ENCODE measurements around the gene TOLLIP. TPM values are rescaled to one million over a fixed set of nuclear protein-coding genes. Genes with fewer than 3 reads are reported as not detected.

The TOLLIP gene
- total RNA-seq, 1 donor from 2014 or later, result 65.3 TPM

DNA sequence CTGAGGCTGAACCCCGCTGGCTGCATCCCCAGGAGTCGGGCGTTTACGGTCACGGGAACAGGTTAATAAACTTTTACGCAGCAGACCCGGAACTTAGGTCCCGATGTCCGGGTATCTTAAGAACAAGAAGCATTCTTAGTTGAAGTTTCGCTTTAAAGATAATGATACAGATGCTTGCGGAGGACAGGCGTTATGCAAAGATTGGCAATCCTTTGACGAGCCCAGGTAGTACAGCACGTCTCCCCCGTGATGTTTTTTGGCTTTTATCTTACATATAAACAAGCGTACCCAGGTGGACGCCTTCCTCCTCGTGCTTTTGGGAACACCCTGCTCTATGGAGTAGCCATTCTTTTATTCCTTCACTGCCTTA lies 871 bp upstream of the TOLLIP start:
- TF ChIP-seq, protein P1, sequence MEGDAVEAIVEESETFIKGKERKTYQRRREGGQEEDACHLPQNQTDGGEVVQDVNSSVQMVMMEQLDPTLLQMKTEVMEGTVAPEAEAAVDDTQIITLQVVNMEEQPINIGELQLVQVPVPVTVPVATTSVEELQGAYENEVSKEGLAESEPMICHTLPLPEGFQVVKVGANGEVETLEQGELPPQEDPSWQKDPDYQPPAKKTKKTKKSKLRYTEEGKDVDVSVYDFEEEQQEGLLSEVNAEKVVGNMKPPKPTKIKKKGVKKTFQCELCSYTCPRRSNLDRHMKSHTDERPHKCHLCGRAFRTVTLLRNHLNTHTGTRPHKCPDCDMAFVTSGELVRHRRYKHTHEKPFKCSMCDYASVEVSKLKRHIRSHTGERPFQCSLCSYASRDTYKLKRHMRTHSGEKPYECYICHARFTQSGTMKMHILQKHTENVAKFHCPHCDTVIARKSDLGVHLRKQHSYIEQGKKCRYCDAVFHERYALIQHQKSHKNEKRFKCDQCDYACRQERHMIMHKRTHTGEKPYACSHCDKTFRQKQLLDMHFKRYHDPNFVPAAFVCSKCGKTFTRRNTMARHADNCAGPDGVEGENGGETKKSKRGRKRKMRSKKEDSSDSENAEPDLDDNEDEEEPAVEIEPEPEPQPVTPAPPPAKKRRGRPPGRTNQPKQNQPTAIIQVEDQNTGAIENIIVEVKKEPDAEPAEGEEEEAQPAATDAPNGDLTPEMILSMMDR (IDR thresholded peaks at IDR 0.05; ENCODE audit: unreplicated experiment), result no peak
- peaks cover 11% of the 10 kb centered on the region for H3K36me3 Mint-ChIP-seq (ENCODE audit: low read depth, unreplicated experiment)
- H3K9me3 Mint-ChIP-seq (ENCODE audit: unreplicated experiment), result peaks cover 4% of the 10 kb centered on the region
- DNase-seq (ENCODE audit: low spot score), result no peak
- H3K4me3 Mint-ChIP-seq (ENCODE audit: unreplicated experiment), result peak overlapping the region; percentile 93
- peaks cover 20% of the 10 kb centered on the region for H3K4me1 Mint-ChIP-seq (ENCODE audit: unreplicated experiment)
- H3K27me3 Mint-ChIP-seq (ENCODE audit: unreplicated experiment), result peaks cover 8% of the 10 kb centered on the region
- H3K27ac Mint-ChIP-seq (ENCODE audit: unreplicated experiment), result peak overlapping the region; percentile 84

DNA sequence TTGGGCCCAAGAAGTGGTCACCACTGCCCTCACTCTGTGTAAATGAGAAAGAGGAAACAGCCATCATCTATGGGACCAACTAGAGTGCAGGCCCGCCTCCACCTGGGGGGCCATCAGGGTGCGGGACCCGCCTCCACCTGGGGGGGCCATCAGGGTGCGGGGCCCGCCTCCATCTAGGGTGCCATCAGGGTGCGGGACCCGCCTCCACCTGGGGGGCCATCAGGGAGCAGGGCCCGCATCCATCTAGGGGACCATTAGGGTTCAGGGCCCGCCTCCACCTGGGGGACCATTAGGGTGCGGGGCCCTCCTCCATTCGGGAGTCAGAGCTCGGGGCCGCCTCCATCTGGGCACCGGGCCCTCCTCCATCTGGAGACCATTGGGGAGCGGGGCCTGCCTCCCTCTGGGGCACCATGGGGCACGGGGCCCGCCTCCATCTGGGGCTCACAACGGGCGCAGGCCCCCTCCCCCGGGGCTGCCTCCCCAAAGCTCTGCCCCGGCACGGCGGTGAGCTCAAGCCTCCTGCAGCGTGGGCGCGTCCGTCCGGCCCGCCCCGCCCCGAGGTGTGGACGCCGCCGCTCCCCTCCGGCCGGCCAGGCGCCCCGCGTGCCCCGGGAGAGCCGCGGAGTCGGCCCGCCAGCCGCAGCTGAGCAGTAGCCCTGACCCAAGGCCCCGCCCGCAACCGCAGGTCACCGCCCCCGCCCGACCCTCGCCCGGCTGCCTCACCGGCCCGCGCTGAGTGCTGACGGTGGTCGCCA lies 512 bp downstream of the TOLLIP start:
- Mint-ChIP-seq H3K36me3 (ENCODE audit: low read depth, unreplicated experiment) (peaks cover 11% of the 10 kb centered on the region), H3K27ac (ENCODE audit: unreplicated experiment) (no peak overlapping the region), H3K27me3 (ENCODE audit: unreplicated experiment) (peaks cover 10% of the 10 kb centered on the region), H3K9me3 (ENCODE audit: unreplicated experiment) (peaks cover 4% of the 10 kb centered on the region), H3K4me3 (ENCODE audit: unreplicated experiment) (peak overlapping the region; percentile 85), H3K4me1 (ENCODE audit: unreplicated experiment) (peaks cover 34% of the 10 kb centered on the region)
- DNase-seq (ENCODE audit: low spot score), result no peak
- TF ChIP-seq, protein P1 (IDR thresholded peaks at IDR 0.05; ENCODE audit: unreplicated experiment), result no peak

DNA sequence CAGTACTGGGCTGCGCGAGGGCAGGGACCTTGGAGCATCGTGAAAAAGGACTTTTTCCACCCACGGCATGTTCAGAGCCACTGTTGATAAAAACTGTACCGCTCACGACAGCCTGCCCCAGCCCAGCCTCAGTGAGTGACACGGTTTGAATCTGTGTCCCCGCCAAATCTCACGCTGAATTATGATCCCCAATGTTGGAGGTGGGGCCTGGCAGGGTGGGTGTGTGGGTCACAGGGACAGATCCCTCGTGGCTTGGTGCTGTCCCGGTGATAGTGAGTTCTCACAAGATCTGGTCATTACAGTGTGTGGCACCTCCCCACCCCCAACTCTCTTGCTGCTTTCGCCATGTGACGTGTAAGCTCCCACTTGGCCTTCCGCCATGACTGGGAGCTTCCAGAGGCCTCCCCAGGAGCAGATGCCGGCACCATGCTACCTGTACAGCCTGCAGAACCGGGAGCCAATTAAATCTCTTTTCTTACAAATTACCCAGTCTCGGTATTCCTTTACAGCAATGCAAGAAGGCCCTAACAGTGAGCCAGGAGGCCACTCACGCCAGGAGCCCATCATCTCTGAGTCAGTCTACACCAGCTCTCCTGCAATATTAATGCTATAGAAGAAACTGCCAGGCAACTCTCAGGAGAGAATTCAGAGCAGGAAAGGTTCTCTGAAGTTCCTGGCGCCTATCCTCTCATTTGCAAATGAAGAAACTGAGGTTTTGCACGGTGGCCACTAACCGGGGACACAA lies 1.3 kb downstream of the TOLLIP start:
- Mint-ChIP-seq H3K27ac (ENCODE audit: unreplicated experiment) (peak overlapping the region; percentile 24), H3K4me3 (ENCODE audit: unreplicated experiment) (peak overlapping the region; percentile 85), H3K36me3 (ENCODE audit: low read depth, unreplicated experiment) (peaks cover 11% of the 10 kb centered on the region), H3K9me3 (ENCODE audit: unreplicated experiment) (peaks cover 4% of the 10 kb centered on the region), H3K27me3 (ENCODE audit: unreplicated experiment) (peaks cover 10% of the 10 kb centered on the region), H3K4me1 (ENCODE audit: unreplicated experiment) (peaks cover 41% of the 10 kb centered on the region)
- no peak for DNase-seq (ENCODE audit: low spot score)
- TF ChIP-seq, protein P1 (IDR thresholded peaks at IDR 0.05; ENCODE audit: unreplicated experiment), result no peak

DNA sequence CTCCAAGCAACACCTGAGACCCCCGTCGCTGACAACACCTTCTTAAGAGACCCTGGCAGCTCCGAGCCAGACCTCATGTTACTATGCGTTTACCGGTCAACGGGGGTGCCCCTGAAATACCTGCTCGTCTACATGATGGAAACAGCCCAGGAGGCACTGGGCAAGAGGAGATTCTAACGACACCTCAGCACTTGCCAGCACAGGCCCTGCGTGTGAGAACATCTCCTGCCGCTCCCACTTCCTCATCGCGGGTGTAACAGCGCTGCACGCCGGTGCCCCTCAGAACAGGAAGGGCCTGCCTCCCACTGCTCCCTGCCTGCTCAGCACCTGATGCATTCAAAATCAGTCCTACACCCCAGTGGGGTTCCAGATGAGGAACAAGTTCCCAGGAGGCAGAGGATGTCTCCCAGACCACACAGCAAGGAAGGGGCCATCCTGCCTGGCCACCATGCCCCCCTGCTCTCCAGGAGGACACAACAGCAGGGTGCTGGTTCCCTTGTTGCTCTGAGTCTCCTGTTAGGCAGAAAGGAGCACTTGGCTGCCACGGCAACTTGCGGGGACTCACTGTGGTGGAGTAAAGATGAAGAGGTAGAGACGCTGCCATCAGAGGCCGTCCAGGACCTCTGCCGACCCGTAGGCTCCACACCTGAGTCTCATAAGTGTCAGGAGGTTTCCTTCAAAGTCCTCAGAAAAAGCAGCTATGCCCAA lies 2.1 kb downstream of the TOLLIP start:
- Mint-ChIP-seq H3K4me3 (ENCODE audit: unreplicated experiment) (peak overlapping the region; percentile 85), H3K9me3 (ENCODE audit: unreplicated experiment) (peaks cover 4% of the 10 kb centered on the region), H3K27ac (ENCODE audit: unreplicated experiment) (no peak overlapping the region), H3K27me3 (ENCODE audit: unreplicated experiment) (peaks cover 13% of the 10 kb centered on the region), H3K4me1 (ENCODE audit: unreplicated experiment) (peaks cover 50% of the 10 kb centered on the region), H3K36me3 (ENCODE audit: low read depth, unreplicated experiment) (peaks cover 11% of the 10 kb centered on the region)
- TF ChIP-seq, protein P1 (IDR thresholded peaks at IDR 0.05; ENCODE audit: unreplicated experiment), result no peak
- DNase-seq (ENCODE audit: low spot score), result no peak
